Endodermal cell (in vitro differentiated cells): ENCODE measurements around the gene TFCP2L1. TPM values are rescaled to one million over a fixed set of nuclear protein-coding genes. Genes with fewer than 3 reads are reported as not detected.

Source experiments
- DNase-seq: peaks from one replicate; pipeline ENCODE4 v3.0.0-alpha.2; 2017
- H3K27ac ChIP-seq: 2 replicates; pipeline ENCODE4 v1.5.1; 2013; ENCODE audit warnings: mild to moderate bottlenecking, low read depth, low read length, moderate library complexity
- H3K27me3 ChIP-seq: 2 replicates; pipeline ENCODE4 v1.6.1; 2013; ENCODE audit warnings: mild to moderate bottlenecking, low read length, moderate library complexity; ENCODE audit not compliant: insufficient read depth, control insufficient read depth, poor library complexity, severe bottlenecking
- H3K36me3 ChIP-seq: 2 replicates; pipeline ENCODE4 v1.7.0; 2013; ENCODE audit warnings: mild to moderate bottlenecking, low read length, moderate library complexity; ENCODE audit not compliant: control insufficient read depth, insufficient read depth
- H3K4me1 ChIP-seq: one replicate; pipeline ENCODE4 v1.7.0; 2013; ENCODE audit warnings: low read length; ENCODE audit not compliant: control insufficient read depth, insufficient read depth
- H3K4me3 ChIP-seq: 2 replicates; pipeline ENCODE4 v1.5.1; 2013; ENCODE audit warnings: mild to moderate bottlenecking, low read length, moderate library complexity
- H3K9ac ChIP-seq: 2 replicates; pipeline ENCODE4 v1.6.1; 2013; ENCODE audit warnings: mild to moderate bottlenecking, low read length, moderate library complexity; ENCODE audit not compliant: poor library complexity, severe bottlenecking; ENCODE audit errors: extremely low read depth
- H3K9me3 ChIP-seq: 2 replicates; pipeline ENCODE4 v1.6.1; 2013; ENCODE audit warnings: mild to moderate bottlenecking, low read length, moderate library complexity; ENCODE audit not compliant: control insufficient read depth
- H3K27ac Mint-ChIP-seq: 2 replicates; pipeline ENCODE4 v1.8.0; 2020; ENCODE audit warnings: mixed read lengths
- H3K27me3 Mint-ChIP-seq: 2 replicates; pipeline ENCODE4 v1.8.0; 2021; ENCODE audit warnings: mild to moderate bottlenecking, mixed read lengths; ENCODE audit not compliant: insufficient read depth
- H3K36me3 Mint-ChIP-seq: 2 replicates; pipeline ENCODE4 v1.8.0; 2020; ENCODE audit warnings: low read depth, mixed read lengths
- H3K4me1 Mint-ChIP-seq: 2 replicates; pipeline ENCODE4 v1.8.0; 2020; ENCODE audit warnings: mixed read lengths
- H3K4me3 Mint-ChIP-seq: 2 replicates; pipeline ENCODE4 v1.8.0; 2020; ENCODE audit warnings: mild to moderate bottlenecking, moderate library complexity, mixed read lengths
- H3K9me3 Mint-ChIP-seq: 2 replicates; pipeline ENCODE4 v1.8.0; 2020; ENCODE audit warnings: mild to moderate bottlenecking, mixed read lengths
- CTCF ChIP-seq: fragments of 200-600 bp; sonication (generic); conservative IDR thresholded peaks from 2 replicates; pipeline ENCODE4 v1.5.0; 2021; ENCODE audit warnings: antibody characterized with exemption, mild to moderate bottlenecking
- WGBS, 2 experiments: methylation state at CpG; one replicate each; pipeline versions ENCODE4 v1.1.5 to v1.1.7; 2013; ENCODE audit warnings: missing lambda C conversion rate in 2 of 2, mixed read lengths in 1 of 2; ENCODE audit not compliant: insufficient coverage in 1 of 2, insufficient read length in 1 of 2; 5-methylcytosine and 5-hydroxymethylcytosine counted together
- total RNA-seq, 2 donors: library from RNA; stranded (reverse); fragmentation: NEBNext Ultra II Directional in 1 of 2; extraction: Animal tissue kit (Norgen Biotek cat#: 25700) in 1 of 2; gene quantifications; 2 replicates in 1 of 2; 3 replicates in 1 of 2; pipeline ENCODE4 v1.2.1, GENCODE V29; 2021

The TFCP2L1 gene
- total RNA-seq, 2 donors from 2014 or later = 3.3 to 4.3 TPM

- Mint-ChIP-seq H3K27me3 (no peaks in the 10 kb centered on the region), H3K4me1 (peaks cover 29% of the 10 kb centered on the region), H3K4me3 (no peak overlapping the region), H3K9me3 (no peaks in the 10 kb centered on the region), H3K27ac (no peak overlapping the region), H3K36me3 (no peaks in the 10 kb centered on the region)
- H3K27ac ChIP-seq = no peak overlapping the region
- H3K36me3 ChIP-seq = no peaks in the 10 kb centered on the region
- H3K4me3 ChIP-seq = no peak overlapping the region
- TF ChIP-seq CTCF = no peak
- DNase-seq = peak; percentile 60
- WGBS, 2 experiments = 90 to 92% methylated on average over 21 to 33 of the region's 33 CpGs
- peaks cover 21% of the 10 kb centered on the region for H3K4me1 ChIP-seq
- H3K9ac ChIP-seq = no peak overlapping the region
- H3K9me3 ChIP-seq = no peaks in the 10 kb centered on the region
- no peaks in the 10 kb centered on the region for H3K27me3 ChIP-seq
Observed at GRCh38 chr2:121212661-121213325, 72.2 kb downstream of the TFCP2L1 start.

- Histone ChIP-seq H3K9me3 (no peaks in the 10 kb centered on the region), H3K27me3 (no peaks in the 10 kb centered on the region), H3K4me3 (peak overlapping the region; percentile 2), H3K4me1 (peaks cover 21% of the 10 kb centered on the region), H3K9ac (no peak overlapping the region), H3K27ac (no peak overlapping the region), H3K36me3 (no peaks in the 10 kb centered on the region)
- no peak for DNase-seq
- H3K36me3 Mint-ChIP-seq = no peaks in the 10 kb centered on the region
- WGBS, 2 experiments = 83 to 88% methylated on average over 2 to 8 of the region's 8 CpGs
- no peak overlapping the region for H3K27ac Mint-ChIP-seq
- no peaks in the 10 kb centered on the region for H3K9me3 Mint-ChIP-seq
- TF ChIP-seq CTCF = no peak
- H3K4me1 Mint-ChIP-seq = peaks cover 29% of the 10 kb centered on the region
- H3K4me3 Mint-ChIP-seq = no peak overlapping the region
- H3K27me3 Mint-ChIP-seq = no peaks in the 10 kb centered on the region
Observed at GRCh38 chr2:121211689-121212151, 73.3 kb downstream of the TFCP2L1 start.

GRCh38 chr2:121211251-121211650 is 73.8 kb downstream of the TFCP2L1 start:
- H3K4me1 Mint-ChIP-seq = peaks cover 29% of the 10 kb centered on the region
- no peaks in the 10 kb centered on the region for H3K9me3 Mint-ChIP-seq
- no peak overlapping the region for H3K27ac Mint-ChIP-seq

More at GRCh38 chr2:121211251-121211650, 73.8 kb downstream of the TFCP2L1 start:
- no peak for DNase-seq
- no peaks in the 10 kb centered on the region for H3K36me3 Mint-ChIP-seq
- Histone ChIP-seq H3K9me3 (no peaks in the 10 kb centered on the region), H3K27me3 (no peaks in the 10 kb centered on the region), H3K36me3 (no peaks in the 10 kb centered on the region), H3K27ac (no peak overlapping the region), H3K4me3 (peak overlapping the region; percentile 2), H3K4me1 (peaks cover 21% of the 10 kb centered on the region), H3K9ac (no peak overlapping the region)
- no peak for TF ChIP-seq CTCF
- H3K4me3 Mint-ChIP-seq = peak overlapping the region; percentile 16
- 76 to 83% methylated on average over 1 to 5 of the region's 5 CpGs for WGBS, 2 experiments
- no peaks in the 10 kb centered on the region for H3K27me3 Mint-ChIP-seq
